Measurements from ENCODE around the gene ADGRA1.

GRCh38 chr10:133059571-133059970, 28.2 kb upstream of the ADGRA1 start:
- no peak for TF ChIP-seq ZNF768 (tag by site-specific recombination; IDR thresholded peaks at IDR 0.05)
- TF ChIP-seq CTCF (tag by site-specific recombination; IDR thresholded peaks at IDR 0.05): no peak
- TF ChIP-seq ZFP41 (tag by site-specific recombination; IDR thresholded peaks at IDR 0.05; ENCODE audit: borderline replicate concordance): no peak
- TF ChIP-seq ZNF658 (tag by site-specific recombination; IDR thresholded peaks at IDR 0.05): no peak
- TF ChIP-seq PRDM1 (tag by site-specific recombination; IDR thresholded peaks at IDR 0.05): no peak
- no peak for TF ChIP-seq ZNF350 (tag by site-specific recombination; IDR thresholded peaks at IDR 0.05)
- TF ChIP-seq ZNF830 (tag by site-specific recombination; IDR thresholded peaks at IDR 0.05; ENCODE audit: low read depth): no peak
